Inflammatory macrophage (primary cell): ENCODE data around the gene FNBP1L.
"Not testable (repeated sequence)": the region's sequence is repeated elsewhere in the genome, so short reads cannot be mapped to it uniquely, and the experiment has no call there.

Source experiments
- DNase-seq, 2 donors: peaks; one replicate each; pipeline ENCODE4 v3.0.0-alpha.2; 2020 to 2022

FNBP1L gene

DNA sequence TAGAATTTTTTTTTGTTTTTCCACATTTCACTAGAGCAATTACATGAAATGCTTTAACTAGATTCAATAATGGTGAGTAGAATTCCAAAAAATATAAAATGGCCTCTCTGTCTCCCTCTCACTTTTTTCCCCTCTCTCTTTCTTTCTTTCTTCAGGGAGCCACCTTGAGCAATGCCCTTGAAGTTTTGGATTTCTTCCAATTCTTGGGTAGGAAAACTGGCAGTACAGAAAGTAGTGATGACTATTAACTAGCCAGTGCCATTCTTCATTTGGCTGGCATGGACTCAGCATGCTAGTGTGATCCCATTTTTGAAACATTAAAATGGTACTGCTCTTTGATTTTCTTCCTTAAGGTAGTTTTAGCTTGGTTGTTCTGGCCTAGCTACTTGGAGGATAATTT lies 4.5 kb upstream of the FNBP1L start:
- DNase-seq: no peak

DNA sequence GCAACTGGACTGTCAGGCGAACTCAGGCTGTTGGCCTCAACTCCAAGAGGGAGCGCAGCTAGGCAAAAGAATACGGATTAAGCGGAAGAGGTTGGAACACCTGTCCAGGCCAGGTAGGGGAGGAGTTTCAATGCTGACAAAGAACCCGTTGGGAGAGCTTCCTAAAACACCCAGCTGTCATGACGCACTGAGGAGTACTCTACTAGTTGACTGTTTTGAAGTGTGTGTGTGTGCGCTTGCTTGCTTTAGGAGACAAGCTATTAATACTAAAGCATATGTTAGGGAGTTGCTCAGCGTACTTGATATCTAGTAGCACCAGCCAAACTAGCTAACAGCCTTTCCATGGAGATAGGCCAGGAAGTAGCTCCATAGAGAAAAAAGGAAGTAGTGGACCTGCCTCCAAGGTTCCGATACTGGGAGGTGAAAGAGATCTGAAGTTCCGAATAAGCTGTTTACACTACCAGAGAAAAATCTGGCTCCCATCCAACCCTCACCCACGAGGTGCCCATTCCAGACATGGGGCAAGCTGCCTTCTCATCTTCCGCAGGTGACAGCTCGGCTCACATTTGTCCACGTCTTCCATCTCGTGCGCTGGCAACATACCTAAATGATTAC lies 974 bp upstream of the FNBP1L start:
- peak; percentile 16 to 24 for DNase-seq

DNA sequence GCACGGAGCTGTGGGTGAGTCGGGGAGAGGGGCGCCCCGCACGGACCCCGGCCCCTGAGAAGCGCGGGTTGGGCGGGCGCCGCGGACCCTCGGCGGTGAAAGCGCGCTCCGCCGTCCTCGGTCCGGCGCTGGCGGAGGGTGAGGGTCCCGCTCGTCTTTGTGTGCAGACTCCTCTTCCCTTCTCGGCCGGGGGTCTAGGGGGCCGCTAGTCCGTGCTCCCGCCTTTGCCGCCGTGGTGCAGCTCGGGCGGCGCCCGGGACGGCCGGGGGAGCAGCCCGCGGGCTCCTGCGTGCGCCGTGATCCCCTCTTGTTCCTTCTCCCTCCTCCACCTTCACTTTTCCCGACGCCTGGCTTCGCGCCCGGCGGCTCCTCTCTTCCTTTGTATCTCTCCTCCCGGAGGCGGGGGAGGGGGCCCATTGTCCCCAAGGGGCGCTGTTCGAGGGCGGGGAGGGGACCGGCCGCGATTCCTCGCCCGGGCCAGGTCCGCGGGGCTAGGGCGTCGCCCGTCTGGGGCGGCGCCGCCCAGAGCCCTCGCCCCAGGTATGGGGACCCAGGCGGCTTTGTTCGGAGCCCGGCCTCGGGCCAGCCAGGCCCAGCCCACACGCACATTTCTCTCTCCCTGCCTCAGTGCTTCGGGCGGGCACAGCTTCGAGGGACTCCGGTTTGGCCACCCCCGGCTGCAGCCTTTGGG lies 519 bp downstream of the FNBP1L start:
- no peak for DNase-seq

DNA sequence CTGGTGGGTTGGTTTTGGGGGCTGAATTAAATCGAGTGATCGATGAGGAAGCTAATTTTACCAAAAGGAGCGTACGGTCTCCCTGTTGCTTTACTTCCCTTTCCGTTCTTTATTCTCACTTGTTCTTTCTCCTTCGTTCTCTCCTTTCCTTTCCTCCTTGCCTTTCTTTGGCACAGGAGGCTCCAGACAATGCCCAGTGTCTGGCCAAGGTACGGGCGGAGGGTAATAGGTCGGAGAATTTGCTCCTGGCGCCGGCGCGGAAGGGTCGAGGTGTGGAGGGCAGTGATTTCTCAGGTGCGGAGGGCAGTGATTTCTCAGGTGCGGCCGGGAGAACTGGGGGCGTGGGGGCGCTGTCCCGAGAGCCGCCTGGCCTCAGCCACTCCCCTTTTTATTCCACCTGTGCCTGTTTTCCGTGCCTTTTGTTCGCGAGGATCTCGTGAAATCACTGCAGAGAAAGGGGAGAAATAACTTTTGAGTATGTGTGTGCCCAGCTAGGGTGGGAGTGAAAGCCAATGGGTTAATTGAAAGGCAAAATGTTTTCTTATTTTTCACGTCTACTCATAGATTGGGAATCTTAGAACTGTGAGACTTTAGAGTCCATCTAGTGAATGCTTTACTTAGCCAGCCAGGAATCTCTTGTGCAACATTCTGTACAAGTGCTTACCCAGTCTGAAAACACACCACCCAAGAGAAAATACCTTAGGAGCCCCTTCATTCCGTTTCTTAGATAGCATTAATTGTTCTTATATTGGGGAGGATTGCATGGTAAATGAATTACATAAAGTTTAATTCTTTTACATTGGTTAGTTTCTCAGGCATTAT lies 1.3 kb downstream of the FNBP1L start:
- no peak for DNase-seq

DNA sequence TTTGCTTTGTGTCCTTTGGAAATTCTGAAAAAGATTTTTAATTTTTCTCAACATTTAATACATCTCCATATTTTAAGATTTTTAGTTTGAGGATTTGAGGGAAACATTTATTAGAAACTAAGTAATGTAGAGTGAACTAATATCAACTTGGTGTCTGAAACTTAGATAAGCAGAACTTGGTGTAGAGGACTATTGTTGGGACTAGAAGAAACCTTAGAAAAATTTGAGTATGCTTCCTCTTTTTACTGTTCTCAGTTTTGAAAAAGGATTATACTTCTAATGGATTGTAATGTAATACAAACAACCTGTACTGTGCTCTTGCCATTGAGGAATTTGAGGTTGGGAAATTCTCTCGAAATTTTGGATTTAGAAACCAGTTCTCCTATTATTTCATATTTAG lies 2.4 kb downstream of the FNBP1L start:
- DNase-seq: peak in 1 of 2 donors; percentile 29

DNA sequence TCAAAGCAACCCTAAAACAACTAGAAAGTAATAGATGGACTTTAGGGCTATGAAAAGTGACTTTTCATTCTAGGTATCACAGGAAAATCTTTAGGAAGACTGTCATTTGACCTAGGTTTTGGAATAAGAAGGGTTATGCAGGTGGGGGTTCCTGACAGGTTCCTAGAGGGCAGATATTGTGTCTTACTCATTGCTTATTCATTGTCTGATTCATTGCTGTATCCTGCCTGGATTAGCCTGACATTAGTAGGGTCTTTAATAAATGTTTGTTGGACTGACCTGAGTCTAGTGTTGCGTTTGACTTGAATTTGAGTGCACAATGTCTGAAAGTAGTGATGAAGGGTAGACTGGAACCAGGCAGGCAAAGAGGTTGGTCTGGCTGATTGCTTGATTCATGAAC lies 6.0 kb downstream of the FNBP1L start:
- no peak for DNase-seq

DNA sequence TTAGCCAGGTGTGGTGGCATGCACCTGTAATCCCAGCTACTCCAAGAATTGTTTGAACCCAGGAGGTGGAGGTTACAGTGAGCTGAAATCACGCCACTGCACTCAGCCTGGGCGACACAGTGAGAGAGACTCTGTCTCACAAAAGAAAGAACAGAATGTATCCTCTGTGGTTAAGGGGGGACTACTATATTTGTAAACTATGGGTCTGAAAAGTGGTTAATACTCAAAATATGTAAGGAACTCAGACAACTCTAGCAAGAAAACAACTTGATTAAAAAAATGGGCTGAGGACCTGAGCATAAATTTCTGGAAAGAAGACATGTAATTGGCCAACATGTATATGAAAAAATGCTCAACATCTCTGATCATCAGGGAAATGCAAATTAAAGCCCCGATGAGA lies 11.2 kb downstream of the FNBP1L start:
- no peak for DNase-seq

DNA sequence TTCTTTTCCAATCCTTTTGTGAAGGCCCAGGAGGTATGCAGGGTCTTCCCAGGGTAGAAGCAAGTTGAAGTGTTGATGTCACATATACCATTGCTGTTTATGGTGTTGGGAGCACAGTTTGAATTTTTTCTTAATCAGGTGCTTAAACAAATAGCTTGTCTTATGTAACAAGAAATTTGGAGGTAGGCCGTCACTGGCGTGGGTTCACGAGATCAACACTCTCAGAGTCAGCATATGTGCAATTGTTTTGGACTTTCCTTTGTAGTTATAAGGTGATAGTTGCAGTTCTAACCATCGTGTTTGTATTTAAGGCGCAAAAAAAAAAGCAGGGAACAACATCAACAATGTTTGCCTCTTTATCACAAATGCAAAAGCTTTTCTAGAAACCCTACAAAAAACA lies 13.3 kb downstream of the FNBP1L start:
- DNase-seq: no peak

DNA sequence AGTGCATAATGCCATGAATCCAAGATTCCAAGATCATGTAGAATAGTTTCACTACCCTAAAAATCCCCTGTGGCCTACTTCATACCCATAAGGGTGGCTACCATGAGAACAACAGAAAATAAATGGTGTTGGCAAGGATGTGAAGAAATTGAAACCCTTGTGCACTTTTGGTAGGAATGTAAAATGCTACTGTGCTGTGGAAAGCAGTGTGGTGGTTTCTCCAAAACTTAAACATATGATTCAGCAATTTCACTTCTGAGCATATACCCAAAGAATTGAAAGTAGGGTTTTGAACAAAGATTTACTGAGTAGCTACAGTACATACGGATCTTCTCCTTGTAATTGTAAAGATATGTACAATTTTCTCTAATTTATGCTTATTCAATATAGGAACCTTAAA lies 16.0 kb downstream of the FNBP1L start:
- no peak for DNase-seq

DNA sequence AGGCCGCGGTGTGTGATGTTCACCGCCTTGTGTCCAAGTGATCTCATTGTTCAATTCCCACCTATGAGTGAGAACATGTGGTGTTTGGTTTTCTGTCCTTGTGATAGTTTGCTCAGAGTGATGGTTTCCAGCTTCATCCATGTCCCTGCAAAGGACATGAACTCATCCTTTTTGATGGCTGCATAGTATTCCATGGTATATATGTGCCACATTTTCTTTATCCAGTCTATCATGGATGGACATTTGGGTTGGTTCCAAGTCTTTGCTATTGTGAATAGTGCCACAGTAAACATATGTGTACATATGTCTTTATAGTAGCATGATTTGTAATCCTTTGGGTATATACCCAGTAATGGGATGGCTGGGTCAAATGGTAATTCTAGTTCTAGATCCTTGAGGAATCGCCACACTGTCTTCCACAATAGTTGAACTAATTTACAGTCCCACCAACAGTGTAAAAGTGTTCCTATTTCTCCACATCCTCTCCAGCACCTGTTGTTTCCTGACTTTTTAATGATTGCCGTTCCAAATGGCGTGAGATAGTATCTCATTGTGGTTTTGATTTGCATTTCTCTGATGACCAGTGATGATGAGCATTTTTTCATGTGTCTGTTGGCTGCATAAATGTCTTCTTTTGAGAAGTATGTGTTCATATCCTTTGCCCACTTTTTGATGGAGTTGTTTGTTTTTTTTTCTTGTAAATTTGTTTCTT lies 17.6 kb downstream of the FNBP1L start:
- not testable (repeated sequence) for DNase-seq

DNA sequence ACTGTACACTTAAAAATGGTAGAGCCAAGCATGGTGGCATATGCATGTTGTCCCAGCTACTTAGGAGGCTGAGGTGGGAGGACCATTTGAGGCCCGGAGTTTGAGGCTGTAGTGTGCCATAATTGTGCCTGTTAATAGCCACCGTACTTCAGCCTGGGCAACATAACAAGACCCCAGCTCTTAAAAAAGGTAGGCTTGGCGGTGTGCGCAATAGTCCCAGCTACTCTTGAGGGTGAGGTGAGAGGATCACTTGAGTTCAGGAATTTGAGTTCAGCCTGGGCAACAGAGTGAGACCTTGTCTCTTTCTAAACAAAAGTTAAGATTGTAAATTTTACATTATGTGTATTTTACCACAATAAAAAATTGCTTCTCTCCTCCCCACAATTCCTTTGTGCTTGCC lies 19.7 kb downstream of the FNBP1L start:
- DNase-seq: no peak

DNA sequence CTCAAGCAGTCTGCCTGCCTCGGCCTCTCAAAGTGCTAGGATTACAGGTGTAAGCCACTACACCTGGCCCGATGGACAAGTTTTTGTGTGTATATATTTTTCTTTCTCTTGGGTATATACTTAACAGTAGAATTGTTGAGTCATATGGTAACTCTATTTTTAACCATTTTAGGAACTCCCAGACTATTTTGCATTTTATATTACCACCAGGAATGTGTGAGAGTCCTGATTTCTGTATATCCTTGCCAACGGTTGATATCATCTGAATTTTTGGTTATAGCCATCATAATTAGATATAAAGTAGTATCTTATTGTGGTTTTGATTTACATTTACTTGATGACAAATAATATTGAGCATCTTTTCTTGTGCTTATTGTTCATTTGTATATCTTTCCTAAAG lies 20.7 kb downstream of the FNBP1L start:
- no peak for DNase-seq

DNA sequence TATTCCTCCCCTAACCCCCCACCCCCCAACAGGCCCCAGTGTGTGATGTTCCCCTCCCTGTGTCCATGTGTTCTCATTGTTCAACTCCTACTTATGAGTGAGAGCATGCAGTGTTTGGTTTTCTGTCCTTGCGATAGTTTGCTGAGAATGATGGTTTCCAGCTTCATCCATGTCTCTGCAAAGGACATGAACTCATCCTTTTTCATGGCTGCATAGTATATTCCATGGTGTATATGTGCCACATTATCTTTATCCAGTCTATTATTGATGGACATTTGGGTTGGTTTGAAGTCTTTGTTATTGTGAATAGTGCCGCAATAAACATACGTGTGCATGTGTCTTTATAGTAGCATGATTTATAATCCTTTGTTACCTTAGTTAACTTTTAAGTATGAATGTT lies 21.3 kb downstream of the FNBP1L start:
- not testable (repeated sequence) for DNase-seq

DNA sequence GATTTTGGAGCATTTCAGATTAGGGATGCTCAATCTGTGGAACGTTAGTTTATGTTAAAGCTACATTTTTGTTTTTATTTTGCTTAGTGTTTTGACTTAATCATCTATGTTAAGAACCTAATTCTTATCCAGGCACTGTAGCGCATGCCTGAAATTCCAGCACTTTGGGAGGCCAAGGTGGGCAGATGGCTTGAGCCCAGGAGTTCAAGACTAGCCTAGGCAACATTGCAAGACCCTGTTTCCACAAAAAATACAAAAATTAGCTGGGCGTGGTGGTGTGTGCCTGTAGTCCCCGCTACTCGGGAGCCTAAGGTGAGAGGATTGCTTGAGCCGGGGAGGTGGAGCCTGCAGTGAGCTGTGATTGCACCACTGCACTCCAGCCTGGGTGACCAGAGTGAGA lies 23.4 kb downstream of the FNBP1L start:
- no peak for DNase-seq

DNA sequence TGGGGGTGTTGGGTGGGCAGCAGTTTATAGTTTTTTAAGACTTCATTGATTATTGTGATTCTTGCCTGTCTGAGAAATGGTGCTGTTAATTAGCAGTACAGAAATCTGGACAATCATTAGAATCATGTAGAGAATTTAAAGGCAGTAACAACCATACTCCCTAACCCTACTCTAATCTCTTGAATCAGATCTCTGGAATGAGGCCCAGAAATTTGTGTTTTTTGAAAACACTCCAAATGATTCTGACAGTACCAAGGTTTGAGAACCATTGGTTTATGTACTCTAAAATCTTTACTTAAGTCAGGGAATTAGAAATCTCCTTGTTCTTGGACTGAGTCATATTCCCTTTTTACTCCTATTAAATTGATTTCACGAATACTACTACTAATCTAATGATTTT lies 24.0 kb downstream of the FNBP1L start:
- DNase-seq: no peak

DNA sequence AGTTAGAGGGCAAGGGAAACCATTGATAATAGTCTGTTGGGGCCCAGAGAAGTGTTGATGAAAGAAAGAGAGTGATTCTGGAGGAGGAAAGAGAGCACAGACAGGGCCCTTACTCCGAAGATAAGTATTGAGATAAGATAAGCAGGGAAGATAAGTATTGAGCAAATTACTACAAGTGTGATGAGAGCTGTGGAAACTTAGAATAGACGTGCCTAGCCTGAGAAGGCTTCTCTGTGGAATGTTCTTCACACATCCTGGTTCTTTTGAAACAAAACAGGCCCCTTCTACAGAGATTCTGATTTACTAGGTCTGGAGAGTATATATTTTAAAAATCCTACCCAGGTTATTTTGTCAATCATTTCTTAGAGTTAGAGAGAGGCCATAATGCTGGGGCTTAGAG lies 26.4 kb downstream of the FNBP1L start:
- DNase-seq: no peak

DNA sequence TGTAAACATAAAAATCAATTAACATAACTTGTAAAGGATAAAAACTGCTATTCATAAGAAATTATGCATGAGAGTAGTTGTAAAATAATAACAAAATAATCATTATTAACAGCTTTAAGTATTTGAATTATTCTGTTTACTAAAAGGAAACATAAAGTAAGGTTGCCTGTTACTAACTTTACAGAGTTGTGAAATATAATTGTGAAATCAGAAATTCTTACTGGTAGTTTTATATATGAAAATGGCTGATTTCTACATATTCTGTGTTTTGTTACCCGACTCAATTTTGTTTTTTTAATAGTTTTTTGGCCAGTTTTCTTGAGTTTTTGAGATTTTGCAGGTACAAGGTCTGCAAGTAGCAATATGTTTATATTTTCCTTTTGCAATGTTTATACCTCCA lies 27.8 kb downstream of the FNBP1L start:
- peak in 1 of 2 donors; percentile 60 for DNase-seq

DNA sequence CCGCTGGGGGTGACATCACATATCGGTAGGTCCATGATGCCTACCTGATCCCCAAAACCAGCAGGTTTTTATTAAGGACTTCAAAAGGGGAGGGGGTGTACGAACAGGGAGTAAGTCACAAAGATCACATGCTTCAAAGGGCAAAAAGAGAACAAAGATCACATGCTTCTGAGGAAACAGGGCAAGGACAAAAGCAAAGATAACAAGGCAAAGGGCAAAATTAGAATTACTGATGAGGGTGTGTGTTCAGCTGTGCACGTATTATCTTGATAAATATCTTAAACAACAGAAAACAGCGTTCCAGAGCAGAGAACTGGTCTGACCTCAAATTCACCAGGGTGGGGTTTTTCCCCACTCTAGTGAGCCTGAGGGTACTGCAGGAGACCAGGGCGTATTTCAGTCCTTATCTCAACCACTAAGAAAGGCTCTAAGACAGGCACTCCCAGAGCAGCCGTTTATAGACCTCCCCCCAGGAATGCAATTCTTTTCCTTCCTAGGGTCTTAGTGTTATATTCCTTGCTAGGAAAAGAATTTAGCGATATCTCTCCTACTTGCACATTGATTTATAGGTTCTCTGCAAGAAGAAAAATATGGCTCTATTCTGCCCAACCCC lies 31.3 kb downstream of the FNBP1L start:
- DNase-seq: not testable (repeated sequence)

DNA sequence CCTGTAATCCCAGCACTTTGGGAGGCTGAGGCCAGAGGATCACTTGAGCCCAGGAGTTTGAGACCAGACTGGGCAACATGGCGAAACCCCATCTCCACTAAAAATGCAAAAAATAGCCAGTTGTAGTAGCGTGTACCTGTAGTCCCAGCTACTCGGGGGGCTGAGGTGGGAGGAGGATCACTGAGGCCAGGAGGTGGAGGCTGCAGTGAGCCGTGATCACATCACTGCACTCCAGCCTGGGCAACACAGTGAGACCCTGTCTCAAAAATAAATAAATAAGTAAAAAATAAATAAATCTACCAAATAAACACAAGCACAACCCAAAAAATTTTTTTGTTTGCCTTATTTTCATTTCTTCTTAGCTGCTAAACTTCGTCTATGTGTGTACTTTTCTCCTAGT lies 34.0 kb downstream of the FNBP1L start:
- DNase-seq: not testable (repeated sequence)

DNA sequence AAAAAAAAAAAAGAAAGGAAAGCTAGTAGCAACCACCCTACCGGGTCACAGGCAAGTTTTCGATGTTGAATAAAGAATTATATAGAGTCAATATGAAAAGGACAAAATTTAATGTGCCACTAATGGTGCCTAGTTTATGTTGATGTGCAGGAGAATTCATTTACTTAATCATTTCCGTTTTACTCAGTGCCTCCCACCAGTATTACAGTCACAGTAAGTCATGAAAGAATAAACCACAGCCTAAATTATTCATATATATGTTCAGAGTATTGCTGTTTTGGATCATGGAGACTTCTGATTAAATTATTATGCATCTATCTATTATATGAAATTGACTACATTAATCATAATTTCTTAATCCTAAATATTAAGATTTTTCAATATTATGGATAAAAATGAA lies 35.3 kb downstream of the FNBP1L start:
- no peak for DNase-seq

DNA sequence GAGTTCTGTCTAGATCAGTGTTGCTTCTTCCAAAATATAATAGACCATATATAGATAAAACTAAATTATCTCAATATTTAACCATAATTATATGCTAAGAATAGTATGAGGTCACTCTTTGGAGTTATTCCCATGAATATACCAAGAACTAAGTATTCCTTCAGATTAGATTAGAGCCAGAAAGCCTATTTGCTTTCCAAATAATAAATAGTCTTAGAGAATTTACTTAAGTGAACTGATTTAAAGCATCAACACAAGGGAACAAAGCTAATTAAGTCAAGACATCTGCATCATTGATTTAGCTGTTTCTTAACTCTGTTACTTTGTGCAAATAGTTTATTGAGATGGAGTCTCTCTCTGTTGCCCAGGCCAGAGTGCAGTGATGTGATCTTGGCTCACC lies 35.7 kb downstream of the FNBP1L start:
- no peak for DNase-seq

DNA sequence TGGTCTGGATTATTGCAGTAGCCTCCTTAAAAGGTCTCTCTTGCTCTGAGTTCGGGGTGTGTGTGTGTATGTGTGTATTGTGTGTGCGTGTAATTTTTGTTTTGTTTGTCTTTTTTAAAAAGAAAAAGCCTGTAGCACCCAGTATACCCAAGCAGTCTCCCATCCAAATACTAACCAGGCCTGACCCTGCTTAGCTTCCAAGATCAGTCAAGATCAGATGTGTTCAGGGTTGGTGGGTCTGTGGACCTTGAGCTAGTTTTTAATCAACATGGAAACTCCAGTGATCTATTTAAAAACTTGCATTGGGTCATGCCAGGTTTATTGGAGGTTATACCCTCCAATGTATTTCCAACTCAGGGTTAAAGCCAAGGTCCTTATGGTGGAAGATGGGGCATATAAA lies 40.3 kb downstream of the FNBP1L start:
- DNase-seq: no peak

DNA sequence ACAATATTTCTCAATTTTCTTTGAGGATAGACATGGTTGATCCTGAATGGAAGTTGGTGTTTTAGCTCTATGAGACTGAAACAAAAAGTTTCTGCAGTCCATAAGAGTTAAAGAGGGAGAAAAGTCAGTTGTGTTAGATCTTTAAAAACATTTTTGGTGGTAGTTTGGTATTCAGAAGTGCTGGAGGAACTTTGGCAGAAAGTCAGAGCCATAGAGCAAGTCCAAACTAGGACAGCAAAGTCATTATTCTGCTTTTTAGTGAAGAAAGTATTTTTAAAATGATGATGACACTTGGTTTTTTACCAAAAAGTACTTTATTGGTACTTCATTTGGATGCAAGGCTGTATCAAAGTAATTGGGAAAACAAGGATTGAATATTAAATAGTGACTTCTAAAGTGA lies 41.8 kb downstream of the FNBP1L start:
- DNase-seq: no peak
